Activated CD4-positive, alpha-beta T cell treated with anti-CD3 and anti-CD28 coated beads, Interleukin-2, amount 10 ng/mL, durations not matched to agents 24 days and 14 days (primary cell): ENCODE measurements around the gene GRIK5. TPM values are rescaled to one million over a fixed set of nuclear protein-coding genes. Genes with fewer than 3 reads are reported as not detected.

Experiments
- DNase-seq: peaks from one replicate; pipeline ENCODE4 v3.0.0; 2022
- H3K27ac Mint-ChIP-seq: one replicate; pipeline ENCODE4 v1.8.0; 2022; ENCODE audit warnings: mild to moderate bottlenecking, mixed read lengths
- H3K27me3 Mint-ChIP-seq: one replicate; pipeline ENCODE4 v1.8.0; 2022; ENCODE audit warnings: mixed read lengths
- H3K36me3 Mint-ChIP-seq: one replicate; pipeline ENCODE4 v1.8.0; 2022; ENCODE audit warnings: low read depth, mild to moderate bottlenecking, mixed read lengths
- H3K4me1 Mint-ChIP-seq: one replicate; pipeline ENCODE4 v1.8.0; 2021; ENCODE audit warnings: mixed read lengths
- H3K4me3 Mint-ChIP-seq: one replicate; pipeline ENCODE4 v1.8.0; 2022; ENCODE audit warnings: mild to moderate bottlenecking, moderate library complexity, mixed read lengths
- H3K9me3 Mint-ChIP-seq: one replicate; pipeline ENCODE4 v1.8.0; 2021; ENCODE audit warnings: mixed read lengths
- intact Hi-C: fragments of 100-400 bp; cut with micrococcal nuclease; formaldehyde crosslinking; loops from one replicate; pipeline ENCODE4 v1.15.1; 2023
- total RNA-seq: library from RNA; stranded (reverse); gene quantifications from 2 replicates; pipeline ENCODE4 v1.2.3, GENCODE V29; 2022

The GRIK5 gene
- total RNA-seq, 1 donor from 2014 or later, result 4.9 TPM

DNA sequence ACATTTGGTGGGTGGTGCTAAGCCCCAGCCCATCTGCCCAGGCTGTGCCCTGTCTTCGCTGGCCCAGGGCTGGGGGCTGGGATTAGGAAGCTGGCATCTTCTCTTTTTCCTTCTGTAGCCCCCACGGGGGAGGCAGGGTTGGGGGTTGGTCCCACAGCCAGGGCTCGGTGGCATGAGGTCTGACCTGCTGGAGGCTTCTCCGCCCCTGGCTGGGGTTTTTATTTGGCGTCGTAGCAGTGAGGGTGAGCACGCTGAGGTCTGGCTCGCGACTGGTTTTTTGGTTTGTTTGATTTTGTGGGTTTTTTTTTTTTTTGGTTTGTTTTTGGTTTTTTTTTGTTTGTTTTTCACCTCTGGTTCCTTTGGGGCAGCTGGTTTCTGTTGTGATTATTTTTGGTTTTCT, 20.7 kb upstream of the GRIK5 start:
- Mint-ChIP-seq H3K27ac (peak overlapping the region; percentile 87), H3K4me3 (peak overlapping the region; percentile 67), H3K27me3 (no peaks in the 10 kb centered on the region), H3K4me1 (peaks cover 30% of the 10 kb centered on the region), H3K9me3 (no peaks in the 10 kb centered on the region), H3K36me3 (peaks cover 45% of the 10 kb centered on the region)
- peak; percentile 76 for DNase-seq
- intact Hi-C loops, result no loop called here

DNA sequence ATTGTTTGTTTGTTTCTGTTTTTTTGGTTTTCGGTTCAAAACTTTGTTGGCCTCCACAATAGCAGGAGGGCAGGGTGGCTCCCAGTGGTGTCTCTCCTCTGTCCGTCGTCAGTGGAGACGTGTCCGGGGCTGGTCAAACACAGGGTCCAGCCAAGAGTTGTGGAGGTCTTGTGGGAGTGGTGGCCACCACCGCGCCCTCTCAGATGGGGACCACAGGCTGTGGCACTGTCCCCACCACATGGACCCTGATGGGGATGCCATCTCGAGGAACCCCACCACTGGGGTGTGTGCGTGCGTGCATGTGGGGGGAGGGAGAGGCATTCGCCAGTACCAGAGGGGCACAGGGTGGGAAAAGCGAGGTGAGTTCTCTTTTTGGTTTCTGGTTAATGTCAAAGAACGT, 19.8 kb upstream of the GRIK5 start:
- Mint-ChIP-seq H3K36me3 (peaks cover 37% of the 10 kb centered on the region), H3K27me3 (no peaks in the 10 kb centered on the region), H3K9me3 (no peaks in the 10 kb centered on the region), H3K4me3 (no peak overlapping the region), H3K4me1 (peaks cover 29% of the 10 kb centered on the region), H3K27ac (peak overlapping the region; percentile 20)
- no peak for DNase-seq
- intact Hi-C loops, result no loop called here

DNA sequence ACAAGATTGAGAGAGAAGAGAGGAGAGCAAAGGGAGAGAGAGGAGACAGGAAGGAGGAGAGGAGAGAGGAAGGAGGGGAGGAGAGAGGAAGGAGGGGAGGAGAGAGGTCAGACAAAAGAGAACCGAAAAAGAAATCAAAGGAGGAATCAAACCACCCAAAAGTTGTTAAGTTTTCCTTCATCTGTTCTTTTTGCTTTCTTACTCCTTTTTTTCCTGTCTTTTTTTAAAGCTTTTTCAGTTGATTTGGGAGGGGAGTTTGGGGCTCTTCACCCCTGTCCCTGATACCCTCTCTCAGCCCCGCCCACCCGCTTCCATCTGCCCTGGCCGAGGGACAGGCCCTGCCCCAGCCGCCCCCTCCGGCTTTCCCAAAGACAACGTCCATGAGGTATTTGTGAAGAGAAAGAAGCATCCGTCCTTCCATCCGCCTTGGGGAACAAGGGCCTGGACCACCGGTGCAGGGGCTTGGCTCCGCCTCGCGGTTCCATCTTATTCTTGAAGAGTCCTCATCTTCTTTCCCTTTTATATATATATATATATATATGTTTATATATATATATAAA, 19.3 kb upstream of the GRIK5 start:
- H3K36me3 Mint-ChIP-seq, result peaks cover 32% of the 10 kb centered on the region

DNA sequence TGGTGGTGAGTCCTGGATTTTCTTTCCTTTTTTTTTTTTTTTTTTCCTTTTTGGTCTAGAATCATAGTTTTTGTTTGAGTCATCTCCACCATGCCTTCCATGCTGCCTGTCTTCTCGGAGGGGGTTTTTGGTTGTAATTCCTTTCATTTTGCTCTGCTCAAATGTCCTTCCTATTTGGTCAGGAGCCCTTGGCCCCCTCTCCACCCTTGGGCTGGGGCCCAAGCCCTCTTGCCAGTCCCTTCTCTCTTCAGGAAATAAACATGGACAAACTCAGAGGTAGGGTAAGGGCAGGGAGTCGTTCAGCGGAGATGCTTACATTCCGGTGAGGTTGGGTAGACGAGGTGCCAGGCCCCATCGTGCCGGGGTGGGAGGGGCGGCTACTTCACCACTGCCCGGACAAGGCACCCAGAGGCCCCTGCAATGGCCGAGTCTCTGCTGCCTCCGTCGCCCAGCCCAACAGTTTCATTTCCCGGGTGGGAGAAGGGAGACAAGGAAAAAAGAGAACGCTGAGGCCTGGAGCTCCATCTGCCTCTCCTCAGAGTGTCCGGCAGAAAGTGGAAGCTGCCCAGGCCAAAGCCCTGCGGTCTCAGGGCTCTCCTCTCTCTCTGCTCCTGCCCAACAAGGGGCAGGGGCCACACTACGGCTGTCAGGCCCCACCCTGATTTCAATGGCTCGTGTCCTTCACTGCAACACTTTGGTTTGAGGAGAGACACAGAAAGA, 18.6 kb upstream of the GRIK5 start:
- no peaks in the 10 kb centered on the region for H3K9me3 Mint-ChIP-seq
- H3K4me3 Mint-ChIP-seq, result peak overlapping the region; percentile 28
- intact Hi-C loops, result no loop called here
- peak overlapping the region; percentile 48 for H3K27ac Mint-ChIP-seq
- peaks cover 26% of the 10 kb centered on the region for H3K36me3 Mint-ChIP-seq
- H3K27me3 Mint-ChIP-seq, result no peaks in the 10 kb centered on the region
- no peak for DNase-seq
- H3K4me1 Mint-ChIP-seq, result peaks cover 29% of the 10 kb centered on the region

More for the DNA sequence above, 19.3 kb upstream of the GRIK5 start:
- Mint-ChIP-seq H3K27me3 (no peaks in the 10 kb centered on the region), H3K4me1 (peaks cover 29% of the 10 kb centered on the region), H3K4me3 (peak overlapping the region; percentile 28), H3K27ac (no peak overlapping the region), H3K9me3 (no peaks in the 10 kb centered on the region)
- intact Hi-C loops, result no loop called here
- DNase-seq, result no peak

DNA sequence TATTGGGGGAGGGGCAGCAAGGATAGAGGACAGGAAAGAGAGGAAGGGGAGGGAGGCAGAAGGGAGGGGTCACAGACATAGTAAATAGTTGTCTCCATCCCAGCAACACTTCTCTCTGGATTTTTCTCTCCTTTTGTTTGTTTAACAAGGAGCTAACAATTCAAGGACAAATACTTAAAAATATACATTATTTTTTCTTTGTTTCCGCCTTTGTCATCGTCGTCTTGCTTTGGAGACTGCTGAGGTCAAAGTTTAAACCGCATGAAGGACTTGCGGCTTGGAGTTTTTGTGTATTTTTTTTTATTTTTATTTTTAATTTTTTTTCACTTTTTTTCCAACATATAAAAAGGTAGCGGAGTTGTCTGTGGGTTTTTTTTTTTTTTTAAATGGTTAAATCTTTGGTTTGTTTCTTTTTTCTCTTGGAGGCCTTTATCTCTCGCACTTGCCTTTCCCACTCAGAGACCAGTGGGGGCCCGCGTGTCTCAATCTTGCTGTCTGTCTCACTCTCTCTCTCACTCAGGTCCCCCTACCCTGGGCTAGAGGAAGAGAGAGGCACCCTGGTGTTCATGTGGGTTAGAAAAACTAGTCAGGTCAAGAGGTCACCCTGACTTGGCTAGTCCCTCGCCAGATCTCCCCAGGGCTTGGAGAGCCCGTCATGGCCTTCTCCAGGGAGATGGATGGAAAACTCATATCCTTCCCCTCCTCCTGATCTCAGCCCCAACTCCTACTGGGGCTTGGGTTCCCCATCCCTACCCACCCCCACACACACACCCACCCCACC, 17.0 kb upstream of the GRIK5 start:
- Mint-ChIP-seq H3K4me1 (peaks cover 26% of the 10 kb centered on the region), H3K36me3 (peaks cover 22% of the 10 kb centered on the region)
- intact Hi-C loops, result no loop called here

DNA sequence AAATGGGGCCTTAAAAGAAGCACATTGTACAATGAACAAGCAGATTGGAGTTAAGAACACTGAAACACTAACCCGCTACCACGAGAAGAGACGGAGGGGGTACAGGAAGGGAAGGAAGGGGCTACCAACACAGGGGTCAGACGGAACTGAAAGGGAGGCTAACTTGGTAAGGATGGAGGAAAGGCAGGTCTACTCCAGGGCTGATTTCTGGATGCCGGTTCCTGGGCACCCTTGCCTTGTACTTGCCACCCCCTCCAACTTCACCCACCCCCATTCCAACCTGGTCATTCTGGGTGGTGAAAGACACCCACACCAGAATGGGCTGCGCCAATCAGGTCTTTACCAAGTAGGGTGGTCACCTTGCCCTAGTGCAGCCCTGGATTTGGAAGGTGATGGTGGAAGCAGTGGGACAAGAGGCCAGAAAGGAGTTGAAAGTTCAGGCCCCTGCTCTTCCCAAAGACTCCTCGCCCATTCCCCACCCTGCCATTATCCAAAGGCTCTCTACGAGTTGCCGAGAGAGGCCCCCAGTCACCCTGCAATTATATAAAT, 16.3 kb upstream of the GRIK5 start:
- Mint-ChIP-seq H3K4me1 (peaks cover 33% of the 10 kb centered on the region), H3K27me3 (no peaks in the 10 kb centered on the region), H3K9me3 (no peaks in the 10 kb centered on the region), H3K27ac (no peak overlapping the region), H3K36me3 (peaks cover 28% of the 10 kb centered on the region), H3K4me3 (no peak overlapping the region)
- DNase-seq, result no peak
- intact Hi-C loops, result no loop called here

More for the DNA sequence above, 17.0 kb upstream of the GRIK5 start:
- no peaks in the 10 kb centered on the region for H3K9me3 Mint-ChIP-seq
- no peak for DNase-seq
- no peak overlapping the region for H3K27ac Mint-ChIP-seq
- H3K4me3 Mint-ChIP-seq, result no peak overlapping the region
- no peaks in the 10 kb centered on the region for H3K27me3 Mint-ChIP-seq

DNA sequence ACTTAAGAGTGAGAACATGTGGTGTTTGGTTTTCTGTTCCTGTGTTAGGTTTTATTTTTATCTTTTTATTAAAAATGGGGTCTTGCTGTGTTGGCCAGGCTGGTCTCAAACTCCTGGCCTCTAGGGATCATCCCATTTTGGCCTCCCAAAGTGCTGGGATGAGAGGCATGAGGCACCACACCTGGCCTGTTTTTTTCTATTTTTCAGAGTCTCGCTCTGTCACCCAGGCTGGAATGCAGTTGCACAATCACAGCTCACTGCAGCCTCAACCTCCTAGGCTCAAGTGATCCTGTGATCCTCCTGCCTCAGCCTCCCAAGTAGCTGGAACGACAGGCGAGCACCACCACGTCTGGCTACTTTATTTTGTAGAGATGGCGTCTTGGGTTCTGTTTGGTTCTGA, 13.5 kb upstream of the GRIK5 start:
- Mint-ChIP-seq H3K27ac (no peak overlapping the region), H3K27me3 (no peaks in the 10 kb centered on the region), H3K36me3 (peaks cover 25% of the 10 kb centered on the region)

DNA sequence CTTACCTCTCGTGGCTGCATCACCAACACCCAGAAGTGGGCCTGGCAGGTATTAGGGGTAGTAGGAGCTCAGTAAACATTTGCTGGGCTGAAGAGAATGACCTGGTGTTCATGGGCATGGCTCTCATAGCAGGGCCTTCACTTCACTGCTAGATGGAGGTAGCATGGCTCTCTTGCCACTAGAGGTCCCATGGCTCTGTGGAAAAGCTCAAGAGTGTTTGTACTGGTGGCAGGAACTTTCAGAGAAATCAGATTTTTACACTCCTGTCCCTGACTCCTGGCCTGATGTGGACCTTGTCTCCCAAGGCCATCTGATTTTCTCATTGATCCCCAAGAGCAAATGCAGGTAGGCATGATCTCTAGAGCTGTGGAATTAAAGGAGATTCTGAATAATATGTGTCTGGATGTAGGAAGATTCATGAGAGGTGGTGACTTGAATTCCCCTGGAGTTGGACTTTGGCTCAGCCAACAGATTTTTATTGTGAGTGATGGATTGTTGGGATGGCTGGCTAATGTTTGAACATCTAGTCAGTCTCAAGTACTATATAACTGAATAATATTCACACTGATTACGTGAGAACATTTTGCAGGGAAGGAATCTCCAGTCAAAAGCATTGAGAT, 11.7 kb upstream of the GRIK5 start:
- peaks cover 36% of the 10 kb centered on the region for H3K36me3 Mint-ChIP-seq
- H3K4me1 Mint-ChIP-seq, result peaks cover 26% of the 10 kb centered on the region
- DNase-seq, result peak; percentile 74
- H3K27me3 Mint-ChIP-seq, result no peaks in the 10 kb centered on the region
- intact Hi-C loops, result no loop called here
- no peak overlapping the region for H3K4me3 Mint-ChIP-seq
- no peaks in the 10 kb centered on the region for H3K9me3 Mint-ChIP-seq
- no peak overlapping the region for H3K27ac Mint-ChIP-seq

More for the DNA sequence above, 13.5 kb upstream of the GRIK5 start:
- H3K4me3 Mint-ChIP-seq, result no peak overlapping the region
- intact Hi-C loops, result no loop called here
- H3K9me3 Mint-ChIP-seq, result no peaks in the 10 kb centered on the region
- DNase-seq, result no peak
- H3K4me1 Mint-ChIP-seq, result peaks cover 11% of the 10 kb centered on the region

DNA sequence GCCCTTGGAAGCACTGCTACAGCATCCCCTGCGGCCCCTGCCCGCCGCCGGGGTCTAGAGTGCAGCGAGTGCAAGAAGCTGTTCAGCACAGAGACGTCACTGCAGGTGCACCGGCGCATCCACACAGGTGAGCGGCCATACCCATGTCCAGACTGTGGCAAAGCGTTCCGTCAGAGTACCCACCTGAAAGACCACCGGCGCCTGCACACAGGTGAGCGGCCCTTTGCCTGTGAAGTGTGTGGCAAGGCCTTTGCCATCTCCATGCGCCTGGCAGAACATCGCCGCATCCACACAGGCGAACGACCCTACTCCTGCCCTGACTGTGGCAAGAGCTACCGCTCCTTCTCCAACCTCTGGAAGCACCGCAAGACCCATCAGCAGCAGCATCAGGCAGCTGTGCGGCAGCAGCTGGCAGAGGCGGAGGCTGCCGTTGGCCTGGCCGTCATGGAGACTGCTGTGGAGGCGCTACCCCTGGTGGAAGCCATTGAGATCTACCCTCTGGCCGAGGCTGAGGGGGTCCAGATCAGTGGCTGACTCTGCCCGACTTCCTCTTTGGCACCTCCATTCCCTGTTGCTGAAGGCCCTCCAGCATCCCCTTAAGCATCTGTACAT, 10.9 kb upstream of the GRIK5 start:
- Mint-ChIP-seq H3K4me1 (peaks cover 28% of the 10 kb centered on the region), H3K27me3 (no peaks in the 10 kb centered on the region), H3K9me3 (no peaks in the 10 kb centered on the region), H3K27ac (no peak overlapping the region), H3K36me3 (peaks cover 38% of the 10 kb centered on the region), H3K4me3 (no peak overlapping the region)
- DNase-seq, result no peak
- intact Hi-C loops, result no loop called here

DNA sequence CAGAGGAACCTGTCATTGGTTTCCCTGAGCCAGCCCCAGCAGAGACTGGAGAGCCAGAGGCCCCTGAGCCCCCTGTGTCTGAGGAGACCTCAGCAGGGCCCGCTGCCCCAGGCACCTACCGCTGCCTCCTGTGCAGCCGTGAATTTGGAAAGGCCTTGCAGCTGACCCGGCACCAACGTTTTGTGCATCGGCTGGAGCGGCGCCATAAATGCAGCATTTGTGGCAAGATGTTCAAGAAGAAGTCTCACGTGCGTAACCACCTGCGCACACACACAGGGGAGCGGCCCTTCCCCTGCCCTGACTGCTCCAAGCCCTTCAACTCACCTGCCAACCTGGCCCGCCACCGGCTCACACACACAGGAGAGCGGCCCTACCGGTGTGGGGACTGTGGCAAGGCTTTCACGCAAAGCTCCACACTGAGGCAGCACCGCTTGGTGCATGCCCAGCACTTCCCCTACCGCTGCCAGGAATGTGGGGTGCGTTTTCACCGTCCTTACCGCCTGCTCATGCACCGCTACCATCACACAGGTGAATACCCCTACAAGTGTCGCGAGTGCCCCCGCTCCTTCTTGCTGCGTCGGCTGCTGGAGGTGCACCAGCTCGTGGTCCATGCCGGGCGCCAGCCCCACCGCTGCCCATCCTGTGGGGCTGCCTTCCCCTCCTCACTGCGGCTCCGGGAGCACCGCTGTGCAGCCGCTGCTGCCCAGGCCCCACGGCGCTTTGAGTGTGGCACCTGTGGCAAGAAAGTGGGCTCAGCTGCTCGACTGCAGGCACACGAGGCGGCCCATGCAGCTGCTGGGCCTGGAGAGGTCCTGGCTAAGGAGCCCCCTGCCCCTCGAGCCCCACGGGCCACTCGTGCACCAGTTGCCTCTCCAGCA, 10.1 kb upstream of the GRIK5 start:
- no peak for DNase-seq
- Mint-ChIP-seq H3K4me1 (peaks cover 36% of the 10 kb centered on the region), H3K27ac (no peak overlapping the region), H3K9me3 (no peaks in the 10 kb centered on the region), H3K27me3 (no peaks in the 10 kb centered on the region), H3K36me3 (peaks cover 43% of the 10 kb centered on the region), H3K4me3 (no peak overlapping the region)
- intact Hi-C loops, result no loop called here

DNA sequence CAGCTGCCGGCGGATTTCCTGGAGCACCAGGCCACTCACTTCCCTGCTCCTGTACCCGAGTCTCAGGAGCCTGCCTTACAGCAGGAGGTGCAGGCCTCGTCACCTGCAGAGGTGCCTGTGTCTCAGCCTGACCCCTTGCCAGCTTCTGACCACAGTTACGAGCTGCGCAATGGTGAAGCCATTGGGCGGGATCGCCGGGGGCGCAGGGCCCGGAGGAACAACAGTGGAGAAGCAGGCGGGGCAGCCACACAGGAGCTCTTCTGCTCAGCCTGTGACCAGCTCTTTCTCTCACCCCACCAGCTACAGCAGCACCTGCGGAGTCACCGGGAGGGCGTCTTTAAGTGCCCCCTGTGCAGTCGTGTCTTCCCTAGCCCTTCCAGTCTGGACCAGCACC, 9.3 kb upstream of the GRIK5 start:
- Mint-ChIP-seq H3K4me3 (no peak overlapping the region), H3K9me3 (no peaks in the 10 kb centered on the region), H3K27me3 (no peaks in the 10 kb centered on the region), H3K27ac (peak overlapping the region; percentile 17), H3K4me1 (peaks cover 38% of the 10 kb centered on the region), H3K36me3 (peaks cover 43% of the 10 kb centered on the region)
- intact Hi-C loops, result no loop called here
- no peak for DNase-seq

DNA sequence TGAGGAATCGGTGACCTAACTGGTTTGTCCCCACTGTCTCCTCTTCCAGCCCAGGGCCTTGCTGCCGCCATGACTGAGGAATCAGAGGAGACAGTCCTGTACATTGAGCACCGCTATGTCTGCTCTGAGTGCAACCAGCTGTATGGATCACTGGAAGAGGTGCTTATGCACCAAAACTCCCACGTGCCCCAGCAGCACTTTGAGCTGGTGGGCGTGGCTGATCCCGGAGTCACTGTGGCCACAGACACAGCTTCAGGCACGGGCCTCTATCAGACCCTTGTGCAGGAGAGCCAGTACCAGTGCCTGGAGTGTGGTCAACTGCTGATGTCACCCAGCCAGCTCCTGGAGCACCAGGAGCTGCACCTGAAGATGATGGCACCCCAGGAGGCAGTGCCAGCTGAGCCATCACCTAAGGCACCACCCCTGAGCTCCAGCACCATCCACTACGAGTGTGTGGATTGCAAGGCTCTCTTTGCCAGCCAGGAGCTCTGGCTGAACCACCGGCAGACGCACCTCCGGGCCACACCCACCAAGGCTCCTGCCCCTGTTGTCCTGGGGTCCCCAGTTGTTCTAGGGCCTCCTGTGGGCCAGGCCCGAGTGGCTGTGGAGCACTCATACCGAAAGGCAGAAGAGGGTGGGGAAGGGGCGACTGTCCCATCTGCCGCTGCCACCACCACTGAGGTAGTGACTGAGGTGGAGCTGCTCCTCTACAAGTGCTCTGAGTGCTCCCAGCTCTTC, 8.7 kb upstream of the GRIK5 start:
- Mint-ChIP-seq H3K27me3 (no peaks in the 10 kb centered on the region), H3K4me3 (peak overlapping the region; percentile 99), H3K9me3 (no peaks in the 10 kb centered on the region), H3K4me1 (peaks cover 38% of the 10 kb centered on the region), H3K27ac (no peak overlapping the region), H3K36me3 (peaks cover 43% of the 10 kb centered on the region)
- intact Hi-C loops, result no loop called here
- DNase-seq, result no peak
